H1 (cell line): ENCODE data around the gene ZNF726. TPM values are rescaled to one million over a fixed set of nuclear protein-coding genes. Genes with fewer than 3 reads are reported as not detected.

Source experiments
- CTCF ChIA-PET: fragments of 300-600 bp; sonication (Branson Sonifier 250); formaldehyde crosslinking; loops from one replicate; lab custom pipeline; 2021; ENCODE audit not compliant: partially characterized antibody; lab: Charles Lee
- POLR2A ChIA-PET: fragments of 300-600 bp; sonication (Branson Sonifier 250); formaldehyde crosslinking; loops from one replicate; lab custom pipeline; 2021; ENCODE audit warnings: inconsistent platforms; ENCODE audit not compliant: partially characterized antibody; lab: Charles Lee
- DNase-seq, 2 experiments: peaks; one replicate each; pipeline versions ENCODE4 v3.0.0 to v3.0.0-alpha.2; 2010 to 2022; ENCODE audit warnings: low spot score in 2 of 2, low read depth in 1 of 2, mixed read lengths in 1 of 2
- FAIRE-seq: peaks from 2 replicates; lab custom pipeline; 2011; peaks lifted over from hg19 to GRCh38; lab: Jason Lieb, UNC
- H2AFZ ChIP-seq: 2 replicates; pipeline ENCODE4 v1.8.1; 2012; ENCODE audit warnings: low read length, inconsistent platforms
- H2AK5ac ChIP-seq: 2 replicates; pipeline ENCODE4 v1.6.1; 2013; ENCODE audit warnings: low read depth, low read length
- H2BK120ac ChIP-seq: replicated peaks from 2 replicates; pipeline ENCODE3; 2013; ENCODE audit warnings: low read depth, low read length, inconsistent platforms
- H2BK12ac ChIP-seq: 2 replicates; pipeline ENCODE4 v1.6.1; 2013; ENCODE audit warnings: low read depth, low read length
- H2BK15ac ChIP-seq: 2 replicates; pipeline ENCODE4 v1.6.1; 2013; ENCODE audit warnings: low read length
- H2BK20ac ChIP-seq: 2 replicates; pipeline ENCODE4 v1.6.1; 2013; ENCODE audit warnings: low read length
- H2BK5ac ChIP-seq: 2 replicates; pipeline ENCODE4 v1.6.1; 2013; ENCODE audit warnings: low read depth, low read length
- H3K14ac ChIP-seq: 2 replicates; pipeline ENCODE4 v1.6.1; 2013; ENCODE audit warnings: inconsistent platforms; ENCODE audit not compliant: insufficient read length
- H3K18ac ChIP-seq: 2 replicates; pipeline ENCODE4 v1.6.1; 2013; ENCODE audit warnings: low read length; ENCODE audit errors: extremely low read depth
- H3K23ac ChIP-seq: 2 replicates; pipeline ENCODE4 v1.6.1; 2013; ENCODE audit warnings: inconsistent platforms; ENCODE audit not compliant: insufficient read length
- H3K23me2 ChIP-seq: 2 replicates; pipeline ENCODE4 v1.6.1; 2013; ENCODE audit warnings: low read depth, low read length
- H3K27ac ChIP-seq: 2 replicates; pipeline ENCODE4 v1.6.1; 2011; ENCODE audit warnings: low read depth, low read length, inconsistent platforms
- H3K27me3 ChIP-seq, 4 experiments: replicated peaks in 1 of 4; 1 replicate in 1 of 4; 2 replicates in 3 of 4; pipeline versions ENCODE4 v1.6.1 to v1.8.1; 2011 to 2013; ENCODE audit warnings: low read length in 3 of 4, mild to moderate bottlenecking in 3 of 4, inconsistent platforms in 2 of 4, mixed read lengths in 2 of 4, moderate library complexity in 1 of 4; ENCODE audit not compliant: control insufficient read depth in 3 of 4, insufficient read depth in 3 of 4; ENCODE audit errors: extremely low read depth in 1 of 4
- H3K36me3 ChIP-seq, 4 experiments: 2 replicates each; pipeline versions ENCODE4 v1.6.1 to v1.8.1; 2011 to 2013; ENCODE audit warnings: mild to moderate bottlenecking in 4 of 4, low read length in 3 of 4, moderate library complexity in 2 of 4, control low read depth in 1 of 4, inconsistent platforms in 1 of 4; ENCODE audit not compliant: insufficient read depth in 4 of 4, control insufficient read depth in 2 of 4
- H3K4ac ChIP-seq: replicated peaks from 2 replicates; pipeline ENCODE3; 2013; ENCODE audit warnings: low read length, low read depth, mixed read lengths, inconsistent platforms; ENCODE audit not compliant: insufficient read length
- H3K4me1 ChIP-seq, 4 experiments: replicated peaks in 1 of 4; 1 replicate in 1 of 4; 2 replicates in 3 of 4; pipeline versions ENCODE4 v1.6.1 to v1.8.1; 2011 to 2013; ENCODE audit warnings: low read length in 3 of 4, inconsistent platforms in 2 of 4, mixed read lengths in 1 of 4; ENCODE audit not compliant: insufficient read depth in 4 of 4, control insufficient read depth in 3 of 4
- H3K4me2 ChIP-seq, 2 experiments: 2 replicates each; pipeline versions ENCODE4 v1.6.1 to v1.8.1; 2011 to 2013; ENCODE audit warnings: low read depth in 2 of 2, low read length in 2 of 2, control low read depth in 1 of 2, inconsistent platforms in 1 of 2, mild to moderate bottlenecking in 1 of 2; ENCODE audit not compliant: insufficient read depth in 1 of 2
- H3K4me3 ChIP-seq, 4 experiments: fragments of 200-600, 300-600 bp in 1 of 4; sonication (generic), shearing (Covaris generic), sonication (Bioruptor Twin) in 1 of 4; 2 replicates each; pipeline versions ENCODE4 v1.5.1 to v1.8.1; 2011 to 2016; ENCODE audit warnings: low read length in 4 of 4, low read depth in 3 of 4, control low read depth in 2 of 4, inconsistent platforms in 2 of 4, mild to moderate bottlenecking in 2 of 4, mixed read lengths in 1 of 4, moderate library complexity in 1 of 4; ENCODE audit not compliant: insufficient read depth in 2 of 4; ENCODE audit errors: extremely low read depth in 1 of 4
- H3K56ac ChIP-seq: replicated peaks from 2 replicates; pipeline ENCODE3; 2013; ENCODE audit warnings: low read depth, mild to moderate bottlenecking, mixed read lengths, low read length, inconsistent platforms; ENCODE audit not compliant: insufficient read length
- H3K79me1 ChIP-seq: 2 replicates; pipeline ENCODE4 v1.6.1; 2013; ENCODE audit warnings: low read depth, low read length, control low read depth
- H3K79me2 ChIP-seq, 2 experiments: 2 replicates each; pipeline versions ENCODE4 v1.6.1 to v1.8.1; 2012 to 2013; ENCODE audit warnings: low read length in 2 of 2, mild to moderate bottlenecking in 2 of 2, inconsistent platforms in 1 of 2; ENCODE audit not compliant: insufficient read depth in 2 of 2, control insufficient read depth in 1 of 2
- H3K9ac ChIP-seq, 4 experiments: replicated peaks in 1 of 4; 1 replicate in 1 of 4; 2 replicates in 3 of 4; pipeline versions ENCODE4 v1.6.1 to v1.8.1; 2011 to 2013; ENCODE audit warnings: low read depth in 3 of 4, low read length in 3 of 4, control low read depth in 2 of 4, mild to moderate bottlenecking in 2 of 4, moderate library complexity in 2 of 4, inconsistent platforms in 1 of 4; ENCODE audit errors: extremely low read depth in 1 of 4
- H3K9me3 ChIP-seq, 2 experiments: 2 replicates each; pipeline versions ENCODE4 v1.6.1 to v1.8.1; 2012 to 2013; ENCODE audit warnings: mild to moderate bottlenecking in 2 of 2, moderate library complexity in 2 of 2, control low read depth in 1 of 2, inconsistent platforms in 1 of 2, low read depth in 1 of 2, low read length in 1 of 2, mixed read lengths in 1 of 2; ENCODE audit not compliant: insufficient read depth in 2 of 2
- H4K20me1 ChIP-seq, 2 experiments: replicated peaks in 1 of 2; 2 replicates each; pipeline versions ENCODE3 to v1.8.1; 2011 to 2013; ENCODE audit warnings: inconsistent platforms in 2 of 2, low read length in 2 of 2, mild to moderate bottlenecking in 1 of 2; ENCODE audit not compliant: insufficient read depth in 2 of 2, control insufficient read depth in 1 of 2
- H4K5ac ChIP-seq: 2 replicates; pipeline ENCODE4 v1.6.1; 2013; ENCODE audit warnings: low read length, low read depth, mixed read lengths, inconsistent platforms; ENCODE audit not compliant: insufficient read length
- H4K8ac ChIP-seq: 2 replicates; pipeline ENCODE4 v1.8.0; 2013; ENCODE audit warnings: mild to moderate bottlenecking, moderate library complexity, low read length, inconsistent platforms; ENCODE audit not compliant: insufficient read depth; ENCODE audit errors: extremely low read depth
- H4K91ac ChIP-seq: replicated peaks from 2 replicates; pipeline ENCODE3; 2013; ENCODE audit warnings: low read length, mixed read lengths, inconsistent platforms; ENCODE audit not compliant: insufficient read length
- ASH2L ChIP-seq: fragments of 200-600, 300-600 bp; sonication (generic); IDR thresholded peaks from one replicate; pipeline ENCODE4 v1.7.1; 2017; ENCODE audit warnings: low read length
- JUN ChIP-seq: IDR thresholded peaks from 2 replicates; pipeline ENCODE4 v1.6.1; 2011; ENCODE audit warnings: low read depth, mild to moderate bottlenecking, improper control_type of control experiment, low read length
- MAFK ChIP-seq: IDR thresholded peaks from 2 replicates; pipeline ENCODE4 v1.6.1; 2012; ENCODE audit warnings: low read depth, mild to moderate bottlenecking, improper control_type of control experiment, low read length
- RFX5 ChIP-seq: IDR thresholded peaks from 2 replicates; pipeline ENCODE4 v1.6.1; 2011; ENCODE audit warnings: low read depth, low read length, improper control_type of control experiment, borderline replicate concordance
- RNF2 ChIP-seq: fragments of 200-900, 300-1000 bp; sonication (generic); IDR thresholded peaks from 2 replicates; pipeline ENCODE4 v1.7.1; 2016; ENCODE audit warnings: borderline replicate concordance, low read depth, mild to moderate bottlenecking, antibody characterized with exemption, low read length; ENCODE audit not compliant: poor library complexity, severe bottlenecking; ENCODE audit errors: missing control alignments
- SIX5 ChIP-seq: IDR thresholded peaks from 2 replicates; pipeline ENCODE4 v1.6.1; 2011; ENCODE audit warnings: mild to moderate bottlenecking, low read depth, low read length
- SP1 ChIP-seq: IDR thresholded peaks from 2 replicates; pipeline ENCODE4 v1.6.1; 2011; ENCODE audit warnings: low read depth, low read length
- SP4 ChIP-seq: IDR thresholded peaks from 2 replicates; pipeline ENCODE4 v1.6.1; 2012; ENCODE audit warnings: low read length, inconsistent platforms
- TEAD4 ChIP-seq: IDR thresholded peaks from 2 replicates; pipeline ENCODE4 v1.6.1; 2012; ENCODE audit warnings: low read depth, low read length, inconsistent platforms, mixed read lengths
- ZNF274 ChIP-seq: IDR thresholded peaks from 2 replicates; pipeline ENCODE4 v1.7.0; 2012; ENCODE audit warnings: low read length, borderline replicate concordance; ENCODE audit errors: extremely low read depth
- WGBS, 2 experiments: shearing (Covaris generic) in 1 of 2; methylation state at CpG; one replicate each; pipeline versions ENCODE4 v1.1.6 to v1.1.7; 2013 to 2015; ENCODE audit warnings: low lambda C conversion rate in 2 of 2, mixed read lengths in 2 of 2, inconsistent platforms in 1 of 2, low coverage in 1 of 2, missing lambda C conversion rate in 1 of 2; ENCODE audit not compliant: insufficient replicate concordance in 2 of 2, insufficient coverage in 1 of 2, insufficient read length in 1 of 2; ENCODE audit errors: extremely low coverage in 1 of 2, missing lambda C conversion rate in 1 of 2; 5-methylcytosine and 5-hydroxymethylcytosine counted together
- polyA plus RNA-seq, 7 experiments: library from polyadenylated mRNA; depleted of rRNA in 3 of 7; stranded (reverse) in 5 of 7; unstranded in 2 of 7; fragments of >200 nt in 5 of 7; fragments of 200-250 nt in 2 of 7; gene quantifications; 1 replicate in 5 of 7; 2 replicates in 1 of 7; 4 replicates in 1 of 7; pipeline versions ENCODE4 v1.2.1 to v1.2.3, GENCODE V29; 2011 to 2013; ENCODE audit warnings: missing spikeins in 2 of 7, mixed read lengths in 2 of 7
- total RNA-seq: library from RNA; stranded (reverse); fragmentation: NEBNext Ultra II Directional; extraction: Animal tissue kit (Norgen Biotek cat#: 25700); gene quantifications from 2 replicates; pipeline ENCODE4 v1.2.1, GENCODE V29; 2021

Gene ZNF726
- total and polyA plus RNA-seq, 2 of the 8 experiments (the other 6 are each of a cell fraction or from before 2014, with no cell fraction given), result not detected

DNA sequence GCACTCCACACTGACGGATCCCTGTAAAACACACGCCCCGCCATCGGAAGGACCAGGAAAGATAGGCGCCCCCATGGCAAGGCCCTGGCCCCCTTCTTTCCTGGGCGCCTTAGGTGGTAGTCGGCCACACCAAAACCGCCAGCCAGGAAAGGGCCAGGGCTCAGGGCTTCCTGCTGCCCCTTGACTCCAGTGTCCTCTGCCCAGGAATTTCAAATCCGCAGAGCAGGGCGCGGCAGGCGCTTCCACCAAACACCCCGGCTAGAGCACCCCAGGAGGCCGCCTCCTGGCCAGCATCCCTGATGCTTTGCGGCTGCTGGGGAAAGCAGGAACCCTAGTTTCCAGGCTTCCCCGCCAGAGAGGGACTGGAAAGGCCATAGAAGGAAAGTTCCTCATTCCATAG is 57.5 kb downstream of the ZNF726 start:
- FAIRE-seq, result no peak
- Histone ChIP-seq H3K27ac (no peak overlapping the region), H2BK120ac (no peak overlapping the region), H3K4me3 (no peak overlapping the region), H3K79me1 (no peaks in the 10 kb centered on the region), H4K5ac (no peak overlapping the region), H3K18ac (no peak overlapping the region), H2BK15ac (no peak overlapping the region), H3K23me2 (no peaks in the 10 kb centered on the region; the same call in 1 of the 2 replicates), H3K4ac (no peak overlapping the region), H3K56ac (no peak overlapping the region), H3K27me3 (no peaks in the 10 kb centered on the region), H3K23ac (no peak overlapping the region), H3K9me3 (peaks cover 51 to 84% of the 10 kb centered on the region in 2 experiments), H3K36me3 (no peaks in the 10 kb centered on the region; a peak in 1 of 8 replicates), H2BK20ac (no peak overlapping the region), H2BK12ac (no peak overlapping the region), H4K20me1 (no peaks in the 10 kb centered on the region), H2AK5ac (no peak overlapping the region), H2BK5ac (no peak overlapping the region), H3K9ac (no peak overlapping the region), H3K4me1 (no peaks in the 10 kb centered on the region), H4K8ac (no peak overlapping the region), H3K79me2 (no peaks in the 10 kb centered on the region), H2AFZ (no peak overlapping the region), H3K14ac (no peak overlapping the region), H4K91ac (no peak overlapping the region), H3K4me2 (no peak overlapping the region)
- ChIA-PET CTCF (no interaction called here), POLR2A (no interaction called here)
- WGBS, 2 experiments, result 86% methylated on average over 10 of the region's 16 CpGs; no CpG with 5 or more reads in 1 of the 2 experiments
- no peak for DNase-seq
- TF ChIP-seq ASH2L (no peak), SP4 (no peak), TEAD4 (no peak), SP1 (no peak), SIX5 (no peak), ZNF274 (no peak), RNF2 (no peak), MAFK (no peak), JUN (no peak), RFX5 (no peak)
